ENCODE results near the gene ZNF462. TPM values are rescaled to one million over a fixed set of nuclear protein-coding genes. Genes with fewer than 3 reads are reported as not detected.
A peak's percentile ranks its signal among the peaks of the same experiment; 100 is the strongest.
"Not testable (repeated sequence)": the region's sequence is repeated elsewhere in the genome, so short reads cannot be mapped to it uniquely, and the experiment has no call there.

ZNF462 gene
- total RNA-seq, 1 donor from 2014 or later: 103 TPM

GRCh38 chr9:106892632-106893031, 29.7 kb downstream of the ZNF462 start:
- Mint-ChIP-seq H3K27me3 (no peaks in the 10 kb centered on the region), H3K4me3 (ENCODE audit: low read depth) (no peak overlapping the region), H3K27ac (peak overlapping the region; percentile 76), H3K36me3 (ENCODE audit: insufficient read depth) (peaks cover 6% of the 10 kb centered on the region), H3K9me3 (ENCODE audit: low read depth) (no peaks in the 10 kb centered on the region), H3K4me1 (ENCODE audit: low read depth) (peaks cover 41% of the 10 kb centered on the region)
- TF ChIP-seq, protein P1, sequence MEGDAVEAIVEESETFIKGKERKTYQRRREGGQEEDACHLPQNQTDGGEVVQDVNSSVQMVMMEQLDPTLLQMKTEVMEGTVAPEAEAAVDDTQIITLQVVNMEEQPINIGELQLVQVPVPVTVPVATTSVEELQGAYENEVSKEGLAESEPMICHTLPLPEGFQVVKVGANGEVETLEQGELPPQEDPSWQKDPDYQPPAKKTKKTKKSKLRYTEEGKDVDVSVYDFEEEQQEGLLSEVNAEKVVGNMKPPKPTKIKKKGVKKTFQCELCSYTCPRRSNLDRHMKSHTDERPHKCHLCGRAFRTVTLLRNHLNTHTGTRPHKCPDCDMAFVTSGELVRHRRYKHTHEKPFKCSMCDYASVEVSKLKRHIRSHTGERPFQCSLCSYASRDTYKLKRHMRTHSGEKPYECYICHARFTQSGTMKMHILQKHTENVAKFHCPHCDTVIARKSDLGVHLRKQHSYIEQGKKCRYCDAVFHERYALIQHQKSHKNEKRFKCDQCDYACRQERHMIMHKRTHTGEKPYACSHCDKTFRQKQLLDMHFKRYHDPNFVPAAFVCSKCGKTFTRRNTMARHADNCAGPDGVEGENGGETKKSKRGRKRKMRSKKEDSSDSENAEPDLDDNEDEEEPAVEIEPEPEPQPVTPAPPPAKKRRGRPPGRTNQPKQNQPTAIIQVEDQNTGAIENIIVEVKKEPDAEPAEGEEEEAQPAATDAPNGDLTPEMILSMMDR (IDR thresholded peaks at IDR 0.05; ENCODE audit: unreplicated experiment): no peak
- no peak for DNase-seq (ENCODE audit: low spot score, unreplicated experiment)

- no peak for DNase-seq (ENCODE audit: low spot score, unreplicated experiment)
- Mint-ChIP-seq H3K27me3 (no peaks in the 10 kb centered on the region), H3K27ac (peak overlapping the region; percentile 76), H3K9me3 (ENCODE audit: low read depth) (no peaks in the 10 kb centered on the region), H3K4me3 (ENCODE audit: low read depth) (no peak overlapping the region), H3K36me3 (ENCODE audit: insufficient read depth) (peaks cover 6% of the 10 kb centered on the region), H3K4me1 (ENCODE audit: low read depth) (peaks cover 41% of the 10 kb centered on the region)
- TF ChIP-seq, protein P1 (IDR thresholded peaks at IDR 0.05; ENCODE audit: unreplicated experiment): no peak
Measured at GRCh38 chr9:106893088-106893487, 30.1 kb downstream of the ZNF462 start.

DNA sequence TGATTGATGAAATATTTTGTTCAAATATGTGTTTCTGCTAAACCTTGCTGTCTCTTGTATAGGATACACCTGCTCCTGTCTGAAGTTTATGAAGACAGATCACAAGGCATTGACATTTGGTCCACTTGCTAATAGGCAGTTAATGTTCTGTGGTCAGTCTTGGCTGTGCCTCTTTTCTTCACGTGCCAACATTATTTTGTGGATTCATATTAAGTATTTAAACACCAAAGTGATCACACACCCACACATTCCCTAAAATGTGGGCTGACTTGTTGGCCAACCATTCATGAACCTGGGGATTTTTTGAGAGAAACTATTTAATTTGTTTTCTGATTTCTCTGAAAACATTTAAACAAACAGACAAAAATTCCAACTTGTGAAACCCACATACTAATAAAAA, 33.7 kb downstream of the ZNF462 start:
- DNase-seq (ENCODE audit: low spot score, unreplicated experiment): no peak
- Mint-ChIP-seq H3K27ac (no peak overlapping the region), H3K4me1 (ENCODE audit: low read depth) (peaks cover 20% of the 10 kb centered on the region), H3K4me3 (ENCODE audit: low read depth) (no peak overlapping the region), H3K27me3 (no peaks in the 10 kb centered on the region), H3K9me3 (ENCODE audit: low read depth) (peaks cover 30% of the 10 kb centered on the region), H3K36me3 (ENCODE audit: insufficient read depth) (peaks cover 37% of the 10 kb centered on the region)
- TF ChIP-seq, protein P1 (IDR thresholded peaks at IDR 0.05; ENCODE audit: unreplicated experiment): no peak

DNA sequence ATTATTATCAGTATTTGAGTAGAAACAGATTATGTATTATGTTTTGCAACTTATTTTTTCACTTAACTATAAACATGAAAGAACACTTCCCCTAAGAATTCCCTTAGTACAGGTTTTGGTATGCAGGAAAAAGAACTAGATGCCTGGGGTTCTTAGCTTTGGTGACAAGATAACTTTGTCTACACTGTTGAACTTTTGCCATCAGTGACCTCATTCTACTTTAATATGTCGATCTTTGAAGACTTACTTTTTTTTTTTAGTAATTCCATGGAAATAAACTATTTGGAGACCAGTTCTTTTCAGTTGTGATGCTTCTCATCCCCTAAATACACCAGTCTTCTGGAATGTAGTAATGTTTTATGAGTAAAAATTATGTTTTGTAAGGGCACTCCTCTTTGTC, 34.3 kb downstream of the ZNF462 start:
- no peaks in the 10 kb centered on the region for H3K27me3 Mint-ChIP-seq
- peaks cover 36% of the 10 kb centered on the region for H3K9me3 Mint-ChIP-seq (ENCODE audit: low read depth)
- peaks cover 20% of the 10 kb centered on the region for H3K4me1 Mint-ChIP-seq (ENCODE audit: low read depth)
- H3K27ac Mint-ChIP-seq: no peak overlapping the region
- H3K36me3 Mint-ChIP-seq (ENCODE audit: insufficient read depth): peaks cover 42% of the 10 kb centered on the region
- no peak for DNase-seq (ENCODE audit: low spot score, unreplicated experiment)
- no peak overlapping the region for H3K4me3 Mint-ChIP-seq (ENCODE audit: low read depth)
- TF ChIP-seq, protein P1 (IDR thresholded peaks at IDR 0.05; ENCODE audit: unreplicated experiment): no peak

DNA sequence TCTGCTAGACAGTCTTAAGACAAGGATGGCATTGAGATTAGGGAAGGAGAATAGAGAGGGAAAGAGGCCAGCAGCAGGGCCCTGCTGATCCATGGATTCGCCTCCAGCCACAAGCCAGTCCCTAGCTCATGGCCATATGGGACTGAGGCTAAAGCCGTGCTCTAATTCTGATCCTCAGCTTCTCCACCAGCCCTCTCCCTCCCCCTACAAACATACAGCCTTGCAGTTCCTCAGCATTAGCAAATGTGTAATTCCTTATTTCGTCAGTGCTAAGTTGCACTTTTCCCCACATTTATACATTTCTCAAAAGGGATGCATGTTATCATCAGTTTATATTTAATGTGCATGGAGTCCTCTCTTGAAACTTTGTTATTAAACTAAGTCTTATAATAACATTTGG, 34.8 kb downstream of the ZNF462 start:
- Mint-ChIP-seq H3K9me3 (ENCODE audit: low read depth) (peaks cover 41% of the 10 kb centered on the region), H3K27ac (no peak overlapping the region), H3K4me1 (ENCODE audit: low read depth) (peaks cover 17% of the 10 kb centered on the region), H3K4me3 (ENCODE audit: low read depth) (no peak overlapping the region), H3K36me3 (ENCODE audit: insufficient read depth) (peaks cover 48% of the 10 kb centered on the region), H3K27me3 (no peaks in the 10 kb centered on the region)
- DNase-seq (ENCODE audit: low spot score, unreplicated experiment): no peak
- TF ChIP-seq, protein P1 (IDR thresholded peaks at IDR 0.05; ENCODE audit: unreplicated experiment): no peak

- DNase-seq (ENCODE audit: low spot score, unreplicated experiment); H3K27ac Mint-ChIP-seq; H3K27me3 Mint-ChIP-seq; H3K4me3 Mint-ChIP-seq (ENCODE audit: low read depth); H3K4me1 Mint-ChIP-seq (ENCODE audit: low read depth): not testable (repeated sequence)
- Mint-ChIP-seq H3K9me3 (ENCODE audit: low read depth) (peaks cover 65% of the 10 kb centered on the region), H3K36me3 (ENCODE audit: insufficient read depth) (peaks cover 73% of the 10 kb centered on the region)
Measured at GRCh38 chr9:106900523-106900922, 37.6 kb downstream of the ZNF462 start.

Measured in progenitor cell of endocrine pancreas (in vitro differentiated cells).